ENCODE data around the gene ARHGAP32. TPM values are rescaled to one million over a fixed set of nuclear protein-coding genes. Genes with fewer than 3 reads are reported as not detected.

Gene ARHGAP32
- polyA plus RNA-seq, 1 experiment, result 6.1 TPM

GRCh38 chr11:129117595-129118350 lies 74.4 kb downstream of the ARHGAP32 start:
- ChIA-PET POLR2A (no interaction called here), CTCF (interaction anchor here (0.6 to 2.7 kb wide), 21 partner anchors 11 to 232 kb away, joined by 3 to 53 read pairs (median 4); no protein-coding TSS in a partner anchor)
- TF ChIP-seq, protein P1, sequence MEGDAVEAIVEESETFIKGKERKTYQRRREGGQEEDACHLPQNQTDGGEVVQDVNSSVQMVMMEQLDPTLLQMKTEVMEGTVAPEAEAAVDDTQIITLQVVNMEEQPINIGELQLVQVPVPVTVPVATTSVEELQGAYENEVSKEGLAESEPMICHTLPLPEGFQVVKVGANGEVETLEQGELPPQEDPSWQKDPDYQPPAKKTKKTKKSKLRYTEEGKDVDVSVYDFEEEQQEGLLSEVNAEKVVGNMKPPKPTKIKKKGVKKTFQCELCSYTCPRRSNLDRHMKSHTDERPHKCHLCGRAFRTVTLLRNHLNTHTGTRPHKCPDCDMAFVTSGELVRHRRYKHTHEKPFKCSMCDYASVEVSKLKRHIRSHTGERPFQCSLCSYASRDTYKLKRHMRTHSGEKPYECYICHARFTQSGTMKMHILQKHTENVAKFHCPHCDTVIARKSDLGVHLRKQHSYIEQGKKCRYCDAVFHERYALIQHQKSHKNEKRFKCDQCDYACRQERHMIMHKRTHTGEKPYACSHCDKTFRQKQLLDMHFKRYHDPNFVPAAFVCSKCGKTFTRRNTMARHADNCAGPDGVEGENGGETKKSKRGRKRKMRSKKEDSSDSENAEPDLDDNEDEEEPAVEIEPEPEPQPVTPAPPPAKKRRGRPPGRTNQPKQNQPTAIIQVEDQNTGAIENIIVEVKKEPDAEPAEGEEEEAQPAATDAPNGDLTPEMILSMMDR (IDR thresholded peaks at IDR 0.05; ENCODE audit: insufficient read depth, low read depth, low read length), result peak; percentile 91
- Histone ChIP-seq H3K36me3 (ENCODE audit: control insufficient read depth, insufficient read depth, low read length) (no peaks in the 10 kb centered on the region), H3K27me3 (ENCODE audit: control insufficient read depth, insufficient read depth, low read length) (no peaks in the 10 kb centered on the region), H3K4me3 (ENCODE audit: low read depth, low read length) (no peak overlapping the region)
- peak; percentile 16 for DNase-seq (ENCODE audit: low read depth)

- CTCF ChIA-PET, result interaction anchor here (1.8 kb wide), 1 partner anchor 216 kb away, joined by 12 read pairs; no protein-coding TSS in a partner anchor
- no peaks in the 10 kb centered on the region for H3K36me3 ChIP-seq (ENCODE audit: control insufficient read depth, insufficient read depth, low read length)
- no peak for DNase-seq (ENCODE audit: low read depth)
- POLR2A ChIA-PET, result no interaction called here
- no peaks in the 10 kb centered on the region for H3K27me3 ChIP-seq (ENCODE audit: control insufficient read depth, insufficient read depth, low read length)
- no peak overlapping the region for H3K4me3 ChIP-seq (ENCODE audit: low read depth, low read length)
- TF ChIP-seq, protein P1 (IDR thresholded peaks at IDR 0.05; ENCODE audit: insufficient read depth, low read depth, low read length), result no peak
Measured at GRCh38 chr11:129115652-129116586, 76.2 kb downstream of the ARHGAP32 start.

- POLR2A ChIA-PET, result no interaction called here
- DNase-seq (ENCODE audit: low read depth), result no peak
- no peaks in the 10 kb centered on the region for H3K27me3 ChIP-seq (ENCODE audit: control insufficient read depth, insufficient read depth, low read length)
- no peak overlapping the region for H3K4me3 ChIP-seq (ENCODE audit: low read depth, low read length)
- CTCF ChIA-PET, result no interaction called here
- no peaks in the 10 kb centered on the region for H3K36me3 ChIP-seq (ENCODE audit: control insufficient read depth, insufficient read depth, low read length)
- TF ChIP-seq, protein P1 (IDR thresholded peaks at IDR 0.05; ENCODE audit: insufficient read depth, low read depth, low read length), result no peak
Measured at GRCh38 chr11:129109701-129110100, 82.4 kb downstream of the ARHGAP32 start.

DNA sequence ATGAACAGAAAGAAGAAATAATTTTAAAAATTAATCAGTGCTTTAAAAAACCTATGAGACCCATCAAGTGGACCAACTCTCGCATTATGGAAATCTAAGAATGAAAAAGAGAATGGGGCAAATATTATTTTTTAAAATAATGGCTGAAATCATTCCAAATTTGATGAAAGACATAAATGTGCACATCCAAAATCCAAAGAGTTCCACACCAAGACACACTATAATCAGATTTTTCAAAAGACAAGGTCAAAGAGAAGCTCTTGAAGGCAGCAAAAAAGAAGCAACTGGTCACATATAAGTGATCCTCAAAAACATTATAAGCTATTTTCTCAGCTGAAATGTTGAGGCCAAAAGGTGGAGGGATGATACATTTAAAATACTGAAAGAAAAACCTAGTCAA lies 85.3 kb downstream of the ARHGAP32 start:
- no peak overlapping the region for H3K4me3 ChIP-seq (ENCODE audit: low read depth, low read length)
- H3K36me3 ChIP-seq (ENCODE audit: control insufficient read depth, insufficient read depth, low read length), result no peaks in the 10 kb centered on the region
- TF ChIP-seq, protein P1 (IDR thresholded peaks at IDR 0.05; ENCODE audit: insufficient read depth, low read depth, low read length), result no peak
- ChIA-PET CTCF (interaction anchor here (1.2 to 1.5 kb wide), 2 partner anchors 11 to 224 kb away, joined by 3 to 4 read pairs; no protein-coding TSS in a partner anchor), POLR2A (no interaction called here)
- H3K27me3 ChIP-seq (ENCODE audit: control insufficient read depth, insufficient read depth, low read length), result no peaks in the 10 kb centered on the region
- DNase-seq (ENCODE audit: low read depth), result no peak

DNA sequence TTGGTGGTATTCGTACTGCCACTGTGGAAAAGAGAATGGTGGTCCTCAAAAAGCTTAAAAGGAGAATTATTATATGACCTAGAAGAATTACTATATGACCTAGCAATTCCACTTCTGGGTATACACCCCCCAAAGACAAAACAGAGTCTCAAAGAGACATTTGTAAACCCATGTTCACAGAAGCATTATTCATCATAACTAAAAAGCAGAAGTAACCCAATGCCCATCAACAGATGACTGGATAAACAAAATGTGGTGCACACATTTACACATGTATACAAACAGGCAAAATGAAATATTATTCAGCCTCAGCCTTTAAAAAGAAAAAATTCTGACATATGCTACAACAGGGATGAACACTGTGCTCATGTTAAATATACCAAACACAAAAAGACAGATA lies 89.4 kb downstream of the ARHGAP32 start:
- TF ChIP-seq, protein P1 (IDR thresholded peaks at IDR 0.05; ENCODE audit: insufficient read depth, low read depth, low read length), result no peak
- Histone ChIP-seq H3K36me3 (ENCODE audit: control insufficient read depth, insufficient read depth, low read length) (no peaks in the 10 kb centered on the region), H3K4me3 (ENCODE audit: low read depth, low read length) (no peak overlapping the region), H3K27me3 (ENCODE audit: control insufficient read depth, insufficient read depth, low read length) (no peaks in the 10 kb centered on the region)
- CTCF ChIA-PET, result no interaction called here
- DNase-seq (ENCODE audit: low read depth), result no peak
- POLR2A ChIA-PET, result no interaction called here
